HepG2 (cell line): ENCODE results near the gene AATF.

Experiments
- CBFB ChIP-seq: sonication (generic); formaldehyde crosslinking; IDR thresholded peaks from 2 replicates; pipeline ENCODE4 v1.4.0; 2020; ENCODE audit warnings: missing genetic modification reagents
- DBP ChIP-seq: sonication (generic); formaldehyde crosslinking; IDR thresholded peaks from 2 replicates; pipeline ENCODE4 v1.4.0; 2020; ENCODE audit warnings: missing genetic modification reagents; ENCODE audit errors: not compliant biosample characterization
- EP300 ChIP-seq, 3 experiments: sonication (generic) in 1 of 3; formaldehyde crosslinking in 1 of 3; IDR thresholded peaks; 2 replicates each; pipeline versions ENCODE4 v1.5.1 to v1.6.1; 2011 to 2020; ENCODE audit warnings: low read depth in 2 of 3, low read length in 2 of 3, borderline replicate concordance in 1 of 3, improper control_type of control experiment in 1 of 3, mild to moderate bottlenecking in 1 of 3, missing genetic modification reagents in 1 of 3, moderate library complexity in 1 of 3
- ETV6 ChIP-seq: sonication (generic); formaldehyde crosslinking; conservative IDR thresholded peaks from 2 replicates; pipeline ENCODE4 v1.4.0; 2020; ENCODE audit warnings: missing genetic modification reagents
- EZH2 ChIP-seq: conservative IDR thresholded peaks from 2 replicates; pipeline ENCODE4 v1.6.1; 2012; ENCODE audit warnings: mild to moderate bottlenecking, low read depth, low read length, moderate library complexity
- HNF4A ChIP-seq: sonication (generic); formaldehyde crosslinking; IDR thresholded peaks from 2 replicates; pipeline ENCODE4 v1.4.0; 2020; ENCODE audit warnings: missing genetic modification reagents
- REL ChIP-seq: sonication (generic); formaldehyde crosslinking; conservative IDR thresholded peaks from 2 replicates; pipeline ENCODE4 v1.8.0; 2022; ENCODE audit warnings: mild to moderate bottlenecking, missing genetic modification reagents, moderate library complexity
- SALL1 ChIP-seq: sonication (generic); formaldehyde crosslinking; IDR thresholded peaks from 2 replicates; pipeline ENCODE4 v1.8.0; 2022; ENCODE audit warnings: mild to moderate bottlenecking, missing genetic modification reagents
- SNAPC4 ChIP-seq: sonication (generic); formaldehyde crosslinking; IDR thresholded peaks from 2 replicates; pipeline ENCODE4 v1.4.0; 2020; ENCODE audit warnings: mild to moderate bottlenecking, missing genetic modification reagents

- TF ChIP-seq REL (no peak), ETV6 (no peak), SALL1 (CRISPR knock-in tag) (no peak), EZH2 (no peak), HNF4A (CRISPR knock-in tag) (no peak), SNAPC4 (CRISPR knock-in tag) (no peak), EP300 (IDR thresholded peaks at IDR 0.05; ENCODE audit: low read depth in 2 of 2, low read length in 2 of 2) (no peak), EP300 (CRISPR knock-in tag; IDR thresholded peaks at IDR 0.05; ENCODE audit: borderline replicate concordance) (no peak), DBP (CRISPR knock-in tag) (no peak), CBFB (CRISPR knock-in tag) (no peak)
Observed at GRCh38 chr17:37087683-37088082, 138.9 kb downstream of the AATF start.
